ENCODE data around the gene PPA1. TPM values are rescaled to one million over a fixed set of nuclear protein-coding genes. Genes with fewer than 3 reads are reported as not detected.

PPA1 gene
- total RNA-seq, 3 donors from 2014 or later = 86.9 to 174 (median 164) TPM

- DNase-seq (ENCODE audit: low spot score in 2 of 2) = no peak
- H3K27me3 ChIP-seq = no peaks in the 10 kb centered on the region
- H3K4me3 ChIP-seq = no peak overlapping the region
- H3K4me1 ChIP-seq = peaks cover 4 to 6% of the 10 kb centered on the region in 2 donors
- intact Hi-C loops (cut with DNase I; ENCODE audit: low total_unique reads) = no loop called here
- H3K27ac ChIP-seq = no peak overlapping the region
- peak; percentile 46 to 50 (median 46) for TF ChIP-seq CTCF (IDR thresholded peaks at IDR 0.05)
- TF ChIP-seq POLR2A (IDR thresholded peaks at IDR 0.05) = no peak
- no peaks in the 10 kb centered on the region for H3K36me3 ChIP-seq
- H3K9me3 ChIP-seq = no peaks in the 10 kb centered on the region
These were observed 39.7 kb upstream of the PPA1 start for GRCh38 chr10:70272925-70273316.

GRCh38 chr10:70271996-70272924 is 39.0 kb upstream of the PPA1 start:
- no peak for TF ChIP-seq POLR2AphosphoS5 (IDR thresholded peaks at IDR 0.05)
- TF ChIP-seq CTCF (IDR thresholded peaks at IDR 0.05) = no peak
- Histone ChIP-seq H3K9me3 (no peaks in the 10 kb centered on the region), H3K27ac (no peak overlapping the region), H3K4me3 (no peak overlapping the region), H3K27me3 (no peaks in the 10 kb centered on the region), H3K36me3 (no peaks in the 10 kb centered on the region), H3K4me1 (peaks cover 4 to 6% of the 10 kb centered on the region in 2 donors)
- intact Hi-C loops (cut with DNase I; ENCODE audit: low total_unique reads) = no loop called here
- no peak for DNase-seq (ENCODE audit: low spot score in 2 of 2)

- TF ChIP-seq POLR2AphosphoS5 (IDR thresholded peaks at IDR 0.05) (no peak), CTCF (IDR thresholded peaks at IDR 0.05) (no peak), POLR2A (IDR thresholded peaks at IDR 0.05) (no peak)
- DNase-seq (ENCODE audit: low spot score in 2 of 2) = no peak
- H3K9me3 ChIP-seq = no peaks in the 10 kb centered on the region
- no peak overlapping the region for H3K27ac ChIP-seq
- H3K4me1 ChIP-seq = peaks cover 4 to 6% of the 10 kb centered on the region in 2 donors
- H3K4me3 ChIP-seq = no peak overlapping the region
- H3K36me3 ChIP-seq = no peaks in the 10 kb centered on the region
- intact Hi-C loops (cut with DNase I; ENCODE audit: low total_unique reads) = no loop called here
- no peaks in the 10 kb centered on the region for H3K27me3 ChIP-seq
These were observed 37.7 kb upstream of the PPA1 start for GRCh38 chr10:70270952-70271351.

GRCh38 chr10:70269741-70270140 is 36.5 kb upstream of the PPA1 start:
- no peaks in the 10 kb centered on the region for H3K9me3 ChIP-seq
- TF ChIP-seq POLR2AphosphoS5 (IDR thresholded peaks at IDR 0.05) = no peak
- no peak for TF ChIP-seq CTCF (IDR thresholded peaks at IDR 0.05)
- no peak for TF ChIP-seq POLR2A (IDR thresholded peaks at IDR 0.05)
- DNase-seq (ENCODE audit: low spot score in 2 of 2) = no peak
- H3K27me3 ChIP-seq = no peaks in the 10 kb centered on the region
- intact Hi-C loops (cut with DNase I; ENCODE audit: low total_unique reads) = loop anchor here (5.0 kb wide), 1 partner anchor 408 kb away; no protein-coding TSS in a partner anchor
- no peak overlapping the region for H3K27ac ChIP-seq
- peaks cover 2 to 4% of the 10 kb centered on the region in 2 donors for H3K4me1 ChIP-seq
- H3K36me3 ChIP-seq = no peaks in the 10 kb centered on the region
- no peak overlapping the region for H3K4me3 ChIP-seq

GRCh38 chr10:70268376-70268775 is 35.1 kb upstream of the PPA1 start:
- no peak for DNase-seq (ENCODE audit: low spot score in 2 of 2)
- intact Hi-C loops (cut with DNase I; ENCODE audit: low total_unique reads) = loop anchor here (5.0 kb wide), 1 partner anchor 409 kb away; no protein-coding TSS in a partner anchor

More at GRCh38 chr10:70268376-70268775, 35.1 kb upstream of the PPA1 start:
- H3K9me3 ChIP-seq = no peaks in the 10 kb centered on the region
- H3K36me3 ChIP-seq = no peaks in the 10 kb centered on the region
- H3K4me1 ChIP-seq = no peaks in the 10 kb centered on the region
- no peak overlapping the region for H3K27ac ChIP-seq
- no peak for TF ChIP-seq CTCF (IDR thresholded peaks at IDR 0.05)
- H3K4me3 ChIP-seq = no peak overlapping the region
- no peaks in the 10 kb centered on the region for H3K27me3 ChIP-seq

Measured in breast epithelium (tissue), 4 donors.